ENCODE data around the gene GRIN2A.
A peak's percentile ranks its signal among the peaks of the same experiment; 100 is the strongest.

Gene GRIN2A

DNA sequence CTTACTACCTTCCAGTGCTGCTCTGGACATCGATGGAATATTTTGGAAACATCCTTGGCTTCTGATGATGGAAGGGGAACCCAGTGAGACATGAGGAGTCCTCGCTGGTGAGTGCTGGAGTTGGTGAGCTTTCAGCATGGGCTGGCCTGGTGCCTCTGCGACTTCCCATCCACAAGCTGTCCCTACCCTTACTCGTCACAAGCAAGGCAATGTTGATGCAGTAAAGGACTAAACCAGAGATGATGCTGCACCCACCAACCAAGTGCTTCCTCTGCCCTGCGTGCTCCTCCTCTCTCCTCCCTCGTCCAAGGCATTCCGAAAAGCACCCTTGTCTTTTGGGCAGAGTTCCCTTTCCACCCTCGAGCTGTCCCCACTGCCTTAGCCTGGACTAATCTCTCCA, 154.7 kb downstream of the GRIN2A start:
- DNase-seq, result no peak

DNA sequence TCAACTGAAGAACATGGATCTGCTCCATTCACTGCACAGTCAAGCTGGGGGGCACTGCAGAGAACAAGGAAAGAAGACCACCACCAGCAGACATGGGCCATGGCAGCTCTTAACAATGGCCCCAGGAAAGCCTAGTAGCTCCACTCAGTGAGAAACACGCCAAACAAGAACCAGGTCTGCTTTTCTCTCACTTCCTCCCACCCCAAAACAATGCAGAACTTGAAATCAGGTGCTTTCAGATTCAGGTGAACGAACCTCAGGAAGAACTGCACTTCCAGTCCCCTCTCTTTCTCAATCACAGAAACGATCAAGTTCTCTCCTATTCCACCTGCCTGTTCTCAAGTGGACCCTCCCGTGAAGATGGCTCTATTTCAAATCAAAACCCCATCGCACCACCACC, 155.6 kb downstream of the GRIN2A start:
- no peak for DNase-seq

DNA sequence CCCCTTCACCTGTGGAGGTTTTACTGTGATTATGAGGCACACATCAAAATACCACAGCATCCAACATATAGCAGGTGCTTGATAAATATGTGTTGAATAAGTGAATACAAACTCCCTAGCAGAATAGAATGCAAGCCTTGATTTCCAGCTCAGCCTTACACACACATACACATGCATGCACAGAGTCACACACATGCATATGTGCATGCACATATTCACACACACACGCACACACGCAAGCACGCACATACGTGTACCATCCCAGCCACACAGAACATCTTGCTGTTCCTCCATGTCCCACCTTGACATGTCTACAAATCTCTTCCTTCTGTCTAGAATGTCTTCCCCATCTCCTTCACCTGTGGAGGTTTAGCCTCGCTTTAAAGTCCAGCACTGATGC, 160.1 kb downstream of the GRIN2A start:
- DNase-seq, result no peak

DNA sequence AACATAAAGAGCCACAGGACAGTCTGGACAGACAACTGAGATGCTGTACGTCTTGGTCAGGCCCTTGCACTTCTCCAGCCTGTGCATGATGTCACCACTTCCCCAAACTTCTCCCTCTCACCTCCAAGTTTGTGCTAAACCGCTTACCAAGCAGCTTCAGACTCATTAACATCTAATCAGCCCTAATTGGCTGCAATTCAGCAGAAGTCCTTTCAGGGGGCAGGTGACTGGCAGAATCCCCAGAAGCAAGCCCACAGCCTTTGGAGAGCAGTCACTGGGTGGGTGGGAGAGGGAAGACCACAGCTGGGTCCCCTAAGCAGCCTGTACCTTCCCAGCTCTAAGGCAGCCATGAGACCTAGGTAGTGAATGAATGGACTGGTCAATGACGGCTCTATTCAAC, 161.4 kb downstream of the GRIN2A start:
- no peak for DNase-seq

DNA sequence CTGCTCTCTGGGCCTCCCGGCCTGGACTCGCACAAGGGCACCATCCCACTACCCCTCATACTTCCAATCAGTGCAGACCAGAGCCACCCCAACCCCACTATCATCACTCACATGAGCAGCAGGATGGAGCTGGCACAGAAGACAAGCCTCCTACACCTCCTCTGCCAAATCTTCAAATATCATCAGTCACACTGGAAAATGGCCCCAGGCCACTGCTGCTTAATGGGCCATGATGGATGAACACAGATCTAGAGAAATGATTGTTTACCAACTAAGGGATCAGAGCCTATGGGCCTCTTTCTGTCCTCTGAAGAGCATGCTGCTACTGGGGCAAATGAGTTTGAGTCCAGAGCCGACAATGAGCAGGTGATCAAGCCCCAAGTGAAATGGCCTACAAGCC, 165.5 kb downstream of the GRIN2A start:
- DNase-seq, result no peak

DNA sequence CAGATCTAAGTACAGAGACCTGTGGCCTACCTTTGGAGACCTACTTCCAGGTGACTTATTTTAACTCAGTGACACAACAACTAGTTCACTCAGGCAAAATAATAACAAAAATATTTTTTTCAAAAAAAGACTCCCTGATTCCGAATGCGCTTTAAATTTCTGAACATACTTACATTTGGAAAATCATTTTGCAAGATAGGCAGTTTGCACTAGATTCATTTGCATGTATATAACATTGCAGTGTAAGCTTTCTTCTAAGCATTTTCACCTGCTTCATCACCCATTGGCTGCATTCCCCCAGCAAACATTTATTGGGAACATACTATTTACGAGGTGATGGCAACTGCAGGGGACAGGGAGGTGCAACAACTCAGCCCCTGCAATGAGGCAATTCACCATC, 166.8 kb downstream of the GRIN2A start:
- DNase-seq, result no peak

DNA sequence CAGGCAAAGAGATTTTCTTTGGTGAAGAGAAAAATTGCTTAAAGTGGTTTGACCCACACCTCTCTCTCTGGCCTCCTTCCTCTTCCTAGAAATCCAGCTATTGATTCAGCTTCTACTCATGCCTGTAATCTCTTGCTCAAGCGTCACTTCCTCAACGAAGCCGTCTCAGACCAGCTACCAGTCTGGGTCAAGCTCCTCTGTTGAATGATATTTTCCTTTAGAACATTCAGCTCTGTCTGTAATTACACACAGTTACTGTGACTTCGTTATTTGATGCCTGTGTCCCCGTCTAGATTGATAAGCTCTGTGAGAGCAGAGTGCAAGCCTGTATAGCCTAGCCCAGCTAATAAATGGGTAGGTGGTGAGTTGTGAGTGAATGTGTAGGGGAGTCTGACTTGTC, 168.5 kb downstream of the GRIN2A start:
- no peak for DNase-seq

DNA sequence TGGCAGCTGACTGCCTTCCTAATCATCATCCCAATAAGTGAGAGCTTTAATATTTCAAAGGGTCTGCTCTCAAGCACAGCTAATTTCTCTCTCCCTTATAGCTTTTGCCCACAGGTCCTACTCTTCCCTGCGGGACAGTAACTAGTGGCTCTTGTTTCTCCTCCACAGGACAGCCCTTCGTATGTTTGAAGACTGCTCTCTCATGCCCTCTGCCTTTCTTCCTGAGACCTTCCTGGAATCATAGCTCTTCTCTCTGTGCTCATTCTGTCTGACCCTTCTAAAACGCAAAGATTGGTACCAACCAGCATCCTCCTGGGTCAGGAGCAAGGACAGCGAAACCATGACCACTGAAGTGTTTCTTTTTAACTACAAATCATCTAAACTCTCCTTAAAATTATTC, 168.9 kb downstream of the GRIN2A start:
- no peak for DNase-seq

DNA sequence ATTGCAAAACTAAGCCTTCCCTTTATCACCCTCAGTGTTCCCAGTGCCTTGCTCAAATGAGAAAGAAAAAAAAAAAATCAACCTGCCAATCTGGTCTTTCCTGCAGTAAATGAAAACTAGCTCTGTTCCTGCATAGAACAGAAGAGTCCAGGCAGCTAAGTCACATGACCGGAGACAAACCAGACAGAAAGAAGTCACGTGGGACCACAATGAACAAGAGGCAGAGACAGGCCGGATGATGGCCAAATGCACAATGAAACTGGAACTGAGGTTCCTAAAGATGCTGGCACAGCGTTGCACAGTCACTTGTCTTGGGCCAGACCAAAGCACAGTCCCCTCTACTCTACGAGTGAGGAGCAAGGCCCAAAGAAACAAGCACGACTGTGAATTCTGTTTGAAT, 172.5 kb downstream of the GRIN2A start:
- no peak for DNase-seq

DNA sequence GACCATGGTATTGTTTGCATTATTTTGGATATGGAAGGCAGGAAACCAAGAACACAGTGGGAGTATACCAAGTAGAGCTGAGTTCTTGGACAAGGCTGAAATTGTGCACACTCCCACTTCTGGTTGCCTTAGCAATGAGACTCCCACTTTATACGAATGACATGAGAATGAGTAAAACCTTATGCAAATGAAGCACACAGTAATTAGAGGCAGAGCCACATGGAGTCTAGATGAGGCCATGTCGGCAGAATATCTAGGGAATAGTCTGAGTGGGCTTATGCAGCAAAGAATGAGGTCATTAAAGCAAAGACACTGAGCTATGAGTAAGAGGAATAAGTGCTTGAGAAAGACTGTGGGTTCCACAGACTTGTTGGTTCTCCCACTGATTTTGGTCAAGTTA, 178.7 kb downstream of the GRIN2A start:
- DNase-seq, result no peak

DNA sequence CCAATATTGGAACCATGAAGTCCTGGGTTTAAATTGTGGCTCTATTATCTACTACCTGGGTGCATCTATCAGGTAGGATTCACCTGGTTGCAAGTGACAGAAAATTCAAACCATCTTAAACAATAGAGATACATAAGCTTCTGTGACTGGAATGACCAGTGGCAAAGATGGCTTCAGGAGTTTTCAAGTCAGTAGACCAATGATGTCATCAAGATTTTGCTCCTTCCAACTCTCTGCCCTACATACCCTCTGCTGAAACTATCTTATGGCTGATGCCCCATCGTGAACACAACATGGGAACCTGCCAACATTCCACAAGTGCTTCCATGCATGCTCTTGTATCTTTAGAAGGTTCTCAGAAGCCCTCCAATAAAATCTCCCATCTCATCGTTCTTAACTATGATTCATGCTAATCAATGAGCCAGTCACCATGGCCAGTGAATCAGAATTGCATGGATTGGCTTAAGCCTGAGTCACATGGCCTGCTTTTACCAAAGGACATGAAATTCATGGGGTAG, 180.9 kb downstream of the GRIN2A start:
- DNase-seq, result no peak

DNA sequence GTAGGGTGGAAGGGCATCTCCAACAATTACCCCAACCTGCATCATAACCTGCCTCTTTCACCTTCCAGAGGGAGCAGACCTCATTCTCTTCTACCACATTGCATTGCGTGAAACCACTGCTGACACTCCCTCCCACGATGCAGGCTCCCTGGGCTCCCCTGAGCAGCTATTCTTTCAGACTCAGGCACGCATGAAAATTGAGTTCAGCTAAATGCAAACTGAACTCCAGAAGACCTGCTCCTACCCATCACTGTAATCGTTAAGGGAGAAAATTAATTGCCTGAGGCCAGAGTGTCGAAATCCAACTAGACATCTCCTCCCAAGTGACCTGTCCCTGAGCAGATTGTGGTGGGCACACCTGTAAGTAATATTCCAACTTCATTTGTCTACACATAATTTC, 186.0 kb downstream of the GRIN2A start:
- DNase-seq, result no peak

DNA sequence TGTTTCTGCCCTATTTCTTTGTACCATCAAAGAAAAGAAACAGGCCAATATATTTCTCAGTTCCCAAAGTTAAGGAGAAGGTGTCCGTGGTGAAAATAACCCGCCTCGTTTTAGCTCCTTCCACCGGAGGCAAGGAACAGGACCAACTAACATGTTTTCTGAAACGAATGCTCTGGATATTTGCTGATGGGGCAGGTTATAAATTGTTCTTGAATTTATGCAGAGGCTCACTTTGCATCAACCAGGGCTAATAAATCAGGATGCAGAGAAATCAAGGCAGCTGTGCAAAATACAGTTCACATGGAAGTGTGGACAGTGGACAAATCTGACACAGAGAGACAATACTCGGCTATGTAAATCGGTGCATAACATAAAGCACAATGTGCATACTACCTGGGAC, 189.8 kb downstream of the GRIN2A start:
- no peak for DNase-seq

DNA sequence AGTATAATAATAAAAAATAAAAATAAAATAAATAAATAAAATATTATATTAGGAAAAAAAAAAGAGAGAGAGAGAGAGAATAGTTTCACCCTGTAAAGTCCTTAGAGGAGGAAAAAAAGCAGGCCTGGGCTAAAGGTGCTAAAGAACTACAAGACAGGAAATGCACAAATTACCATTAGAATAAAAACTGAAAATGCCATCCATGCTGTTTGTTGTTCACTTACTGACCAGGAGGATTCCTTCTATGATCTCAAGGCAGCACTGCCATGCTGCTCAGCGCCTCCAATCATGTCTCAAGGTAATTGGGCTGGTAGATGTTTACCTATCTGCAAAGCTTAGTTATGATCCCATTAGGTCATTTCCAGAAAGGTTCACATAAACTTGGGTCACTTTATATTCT, 201.2 kb downstream of the GRIN2A start:
- DNase-seq, result no peak

DNA sequence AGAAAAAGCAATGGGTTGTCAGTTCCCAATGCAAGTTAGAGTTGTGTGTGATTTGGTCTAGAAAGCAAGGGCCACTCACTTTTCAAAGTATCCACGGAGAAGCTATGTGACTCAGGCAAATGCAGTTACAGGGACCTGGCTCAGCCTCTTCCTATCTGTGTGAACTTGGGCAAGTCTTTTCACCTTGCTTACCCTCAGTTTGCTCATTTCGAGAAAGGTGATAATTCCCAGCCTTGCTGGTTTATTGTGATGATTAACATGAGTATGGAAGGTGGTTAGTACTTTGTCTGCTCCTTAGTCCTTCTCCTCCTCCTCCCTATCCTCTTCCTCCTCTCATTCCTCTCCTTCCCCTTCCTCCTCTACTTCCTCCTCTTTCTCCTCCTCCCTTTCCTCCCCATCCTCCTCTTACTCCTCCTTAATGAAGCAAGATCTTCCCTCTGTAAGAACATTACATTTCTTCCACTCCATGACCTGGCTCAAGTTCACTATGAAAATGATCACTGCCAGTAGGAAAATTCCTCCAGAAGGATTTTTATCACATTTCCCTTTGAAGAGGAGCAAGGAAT, 204.0 kb downstream of the GRIN2A start:
- DNase-seq, result no peak

DNA sequence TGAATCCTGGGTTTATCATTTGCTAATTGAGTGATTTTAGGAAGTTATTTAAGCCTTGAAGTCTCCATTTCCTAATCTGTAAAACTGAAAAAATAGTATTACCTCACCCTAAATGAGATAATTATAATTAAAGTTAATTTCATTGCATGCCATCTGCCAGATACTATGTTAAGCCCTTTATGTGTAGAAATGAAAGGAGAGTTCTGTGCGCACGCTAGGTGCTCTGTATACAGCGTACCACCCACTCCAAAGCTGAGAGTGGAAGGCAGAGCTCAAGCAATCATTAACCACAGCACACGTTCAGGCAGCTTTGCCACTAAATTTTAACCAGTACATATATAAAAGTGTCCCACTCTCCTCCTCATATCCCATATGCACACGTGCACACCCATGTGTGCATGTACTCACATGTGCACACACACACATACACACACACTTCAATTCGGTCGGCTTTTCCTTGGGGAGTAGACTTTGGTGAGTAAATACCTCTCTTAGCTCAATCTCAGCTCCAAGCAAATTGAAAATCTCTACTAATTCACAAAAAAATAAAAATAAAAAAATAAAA, 204.8 kb downstream of the GRIN2A start:
- DNase-seq, result no peak

DNA sequence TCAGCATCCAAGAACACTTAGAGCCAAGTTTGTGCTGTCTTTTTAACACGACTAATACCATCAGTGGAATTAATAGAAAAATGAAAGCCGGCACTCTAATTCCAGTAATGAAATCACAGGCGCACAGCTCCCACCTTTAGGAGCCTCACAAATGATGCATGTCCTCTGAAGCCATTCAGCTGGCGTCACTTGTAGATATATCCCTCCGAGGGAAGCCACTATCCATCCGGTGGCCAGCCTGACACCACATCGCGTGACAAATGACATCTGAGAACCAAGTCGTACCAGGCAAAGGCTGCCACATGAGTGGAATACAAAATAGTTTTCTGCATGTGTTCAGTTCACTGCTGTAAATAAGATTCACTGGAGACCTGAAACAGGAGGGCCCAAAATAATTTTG, 205.6 kb downstream of the GRIN2A start:
- DNase-seq, result no peak

DNA sequence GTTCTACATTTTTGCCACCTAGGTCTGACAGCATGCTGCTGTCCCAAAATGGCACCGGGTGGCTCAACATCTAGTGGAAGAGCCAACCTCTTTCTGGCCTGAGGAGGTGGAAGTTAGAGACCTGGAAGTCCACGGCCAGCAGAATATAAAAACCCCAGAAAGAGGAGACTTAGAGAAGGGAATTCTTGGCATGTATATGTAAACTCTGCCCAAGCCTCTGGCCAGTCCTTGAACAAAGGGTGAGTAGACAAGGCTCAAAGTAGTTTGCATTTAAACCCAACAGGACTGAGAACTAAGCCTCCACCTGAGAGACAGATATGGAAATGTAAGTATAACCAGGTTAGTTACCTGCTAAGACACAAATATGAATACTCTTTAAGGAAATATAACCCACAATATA, 210.3 kb downstream of the GRIN2A start:
- DNase-seq, result no peak

DNA sequence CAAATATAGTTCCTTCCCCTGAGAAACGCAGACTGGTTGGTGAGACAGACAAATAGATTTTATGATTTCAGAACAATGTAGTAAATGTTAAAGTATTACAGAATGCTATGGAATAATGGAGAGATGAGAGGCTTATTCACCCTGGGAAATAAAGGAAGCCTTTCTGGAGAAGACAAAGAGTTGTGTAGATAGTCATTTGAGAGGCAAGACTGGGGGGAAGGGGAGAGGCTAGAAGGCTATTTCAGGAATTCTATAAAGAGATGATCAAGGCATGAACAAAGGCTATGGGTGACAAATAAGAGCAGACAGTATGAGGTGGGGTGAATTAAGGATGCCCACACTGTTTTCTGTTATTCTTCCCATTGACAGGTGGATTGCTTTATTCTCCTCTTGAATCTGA, 211.4 kb downstream of the GRIN2A start:
- DNase-seq, result no peak

DNA sequence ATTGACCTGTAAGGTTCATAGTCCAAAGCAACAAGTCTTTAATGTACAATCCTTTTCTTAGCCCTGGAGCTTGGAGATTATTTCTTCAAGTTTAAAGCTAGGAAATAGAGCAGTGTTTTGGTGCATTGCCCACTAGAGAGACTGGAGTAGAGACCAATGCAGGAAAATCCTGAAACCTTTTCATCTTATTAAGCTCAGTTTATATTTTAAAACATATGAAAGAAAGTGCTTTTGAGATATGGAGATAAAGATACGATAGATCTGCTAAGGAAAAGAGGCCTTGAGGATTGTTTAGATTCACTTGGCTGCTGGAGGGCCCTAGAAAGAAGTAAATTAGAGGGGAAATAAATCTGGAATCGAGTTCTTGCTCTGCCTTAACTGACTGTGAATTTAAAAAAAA, 212.0 kb downstream of the GRIN2A start:
- no peak for DNase-seq

DNA sequence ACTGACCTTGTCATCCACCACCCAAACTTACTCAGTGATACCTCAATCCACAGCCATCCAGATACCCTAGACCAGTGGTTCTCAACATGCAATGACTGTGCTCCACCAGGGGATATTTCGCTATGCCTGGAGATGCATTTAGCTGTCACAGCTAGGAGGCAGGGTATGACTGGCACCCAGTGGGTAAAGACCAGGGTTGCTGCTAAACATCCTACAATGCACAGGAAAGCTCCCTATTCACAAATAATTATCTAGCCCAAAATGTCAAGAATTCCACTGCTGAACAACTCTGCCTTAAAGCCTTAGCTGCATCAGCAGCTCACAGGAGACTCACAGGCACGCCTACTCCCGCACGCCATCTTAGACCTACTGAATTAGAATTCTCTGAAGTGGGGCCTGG, 212.6 kb downstream of the GRIN2A start:
- no peak for DNase-seq

DNA sequence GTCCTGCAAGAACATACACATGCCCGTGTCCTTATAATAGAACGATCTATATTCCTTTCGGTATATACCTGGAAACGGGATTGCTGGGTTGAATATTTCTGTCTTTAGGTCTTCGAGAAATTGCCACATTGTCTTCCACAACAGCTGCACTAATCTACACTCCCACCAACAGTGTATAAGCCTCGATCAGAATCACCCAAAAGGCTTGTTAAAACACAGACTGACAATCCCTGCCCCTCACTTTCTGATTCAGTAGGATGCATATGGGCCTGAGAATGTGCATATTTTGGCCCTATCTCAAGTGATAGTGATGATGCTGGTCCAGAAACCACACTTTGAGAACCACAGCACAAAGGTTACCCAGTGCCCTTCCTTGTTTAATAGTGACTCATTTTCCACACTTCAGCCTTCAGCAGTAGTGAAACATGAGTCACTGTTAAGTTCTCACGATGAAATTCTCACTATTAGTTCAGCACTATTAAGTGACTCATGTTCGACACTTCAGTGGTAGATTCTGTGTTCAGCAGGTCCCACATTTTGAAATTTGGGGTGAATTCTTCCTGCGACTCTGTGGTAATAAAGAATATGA, 215.6 kb downstream of the GRIN2A start:
- DNase-seq, result peak; percentile 41

DNA sequence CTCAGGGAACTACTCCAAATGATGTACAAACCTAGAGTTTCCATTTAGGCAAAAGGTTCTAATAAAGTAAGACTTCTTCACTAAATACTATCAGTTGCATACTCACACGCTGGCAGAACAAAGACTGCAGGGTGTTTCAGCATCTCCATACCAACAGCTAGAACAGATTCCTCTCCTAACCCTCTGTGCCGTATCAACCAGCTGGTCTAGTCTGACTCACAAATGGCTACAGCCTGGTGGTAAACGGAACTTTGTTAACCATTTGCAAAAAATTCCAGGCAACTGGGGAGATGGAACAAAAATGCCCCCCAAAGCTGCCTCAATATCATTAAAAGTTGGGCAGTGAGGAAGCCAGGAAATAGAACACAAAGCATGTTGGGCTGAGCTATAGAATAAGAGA, 217.1 kb downstream of the GRIN2A start:
- no peak for DNase-seq

DNA sequence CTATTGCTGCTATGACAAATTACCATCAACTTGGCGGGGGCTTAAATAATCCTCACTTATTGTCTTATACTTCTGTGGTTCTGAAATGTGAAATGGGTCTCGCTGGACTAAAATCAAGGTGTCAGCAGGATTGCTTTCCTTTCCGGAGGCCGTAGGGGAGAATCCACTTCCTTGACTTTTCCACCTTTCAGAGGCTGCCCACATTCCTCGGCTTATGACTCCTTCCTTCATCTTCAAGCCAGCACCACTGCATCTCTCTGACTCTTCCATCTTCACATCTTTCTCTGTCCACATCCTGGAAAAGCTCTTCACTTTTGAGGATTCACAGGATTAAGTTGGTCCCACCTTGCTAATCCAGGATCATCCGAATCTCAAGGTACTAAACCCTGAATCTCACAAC, 217.8 kb downstream of the GRIN2A start:
- no peak for DNase-seq

DNA sequence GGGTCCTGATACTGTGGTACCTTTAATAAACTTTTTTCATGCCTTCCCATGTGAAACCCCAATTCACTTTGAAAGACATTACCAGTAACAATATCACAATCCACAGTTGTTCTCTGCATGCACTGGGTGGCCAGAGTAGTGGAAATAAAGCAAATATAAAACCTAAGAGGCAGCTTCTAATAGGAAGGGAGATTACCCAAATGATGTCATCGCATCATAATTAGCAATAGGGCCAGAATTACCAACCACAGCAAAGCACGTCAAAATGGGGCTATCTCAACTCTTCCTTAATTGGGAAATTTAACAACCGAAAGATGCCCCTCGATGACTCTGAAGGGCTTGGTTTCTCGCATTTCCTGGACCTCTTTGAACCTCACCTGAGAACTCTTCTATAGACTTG, 224.8 kb downstream of the GRIN2A start:
- DNase-seq, result no peak

Data from HCEC 1CT (cell line).